Ovary (tissue), 3 donors: Measurements from ENCODE around the gene GOSR2.

Experiments used
- CTCF ChIP-seq, 3 donors: fragments of 450-650 bp in 2 of 3; fragments of 200-600 bp in 1 of 3; IDR thresholded peaks; one replicate each; pipeline versions ENCODE4 v1.5.1 to v1.8.0; 2016 to 2022; ENCODE audit warnings: antibody characterized with exemption in 3 of 3, mild to moderate bottlenecking in 1 of 3
- POLR2A ChIP-seq: fragments of 450-650 bp; IDR thresholded peaks from one replicate; pipeline ENCODE4 v1.6.1; 2017; ENCODE audit warnings: antibody characterized with exemption, mild to moderate bottlenecking, moderate library complexity
- donor health status: DM: no; HTN: no; CAD: no.

GRCh38 chr17:46917516-46917915 is 5.4 kb upstream of the GOSR2 start:
- TF ChIP-seq CTCF (IDR thresholded peaks at IDR 0.05) (no peak), POLR2A (no peak)
